Measurements from ENCODE around the gene SCGB2B2. TPM values are rescaled to one million over a fixed set of nuclear protein-coding genes. Genes with fewer than 3 reads are reported as not detected.

The SCGB2B2 gene
- total RNA-seq, 1 experiment from 2014 or later = 0.59 TPM

DNA sequence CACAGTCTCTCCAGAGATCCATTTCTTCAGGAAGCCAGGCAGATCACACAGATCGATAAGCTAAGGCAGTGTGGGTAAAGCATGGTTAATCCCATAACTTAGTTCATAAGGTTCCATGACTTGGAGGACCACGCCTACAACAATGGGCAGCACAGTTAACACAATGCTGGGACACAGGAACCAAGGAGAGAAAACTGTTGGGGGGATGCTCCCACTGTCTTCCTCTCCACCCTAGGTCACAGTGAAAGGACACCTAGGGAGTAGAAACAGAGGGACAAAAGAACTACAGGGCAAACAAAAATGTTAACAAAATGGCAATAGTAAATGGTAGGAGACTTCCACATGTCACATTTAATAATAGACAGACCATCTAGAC lies 36.3 kb upstream of the SCGB2B2 start:
- BruUV-seq (replicated peaks) = no TSS peak
- H3K36me3 ChIP-seq (ENCODE audit: control insufficient read depth, insufficient read depth, low read length) = no peaks in the 10 kb centered on the region
- ChIA-PET POLR2A (interaction anchor here (0.9 kb wide), 1 partner anchor 516 kb away, joined by 3 read pairs; no protein-coding TSS in a partner anchor), CTCF (interaction anchor here (1.5 to 2.3 kb wide), 2 partner anchors 73 to 213 kb away, joined by 3 to 10 read pairs; no protein-coding TSS in a partner anchor)
- H3K27ac ChIP-seq (ENCODE audit: low read length) = no peak overlapping the region
- H3K4me3 ChIP-seq (ENCODE audit: low read depth in 2 of 2, low read length in 2 of 2) = no peak overlapping the region
- no peaks in the 10 kb centered on the region for H3K4me1 ChIP-seq (ENCODE audit: control insufficient read depth, insufficient read depth, low read length)
- in situ Hi-C loops (cut with HindIII; ENCODE audit: low pct_unique_long_range_greater_than_20kb, low sequenced_read_pairs) = no loop called here
- ATAC-seq (0 out of 2 replicates have a peak, but pooled peaks have one; percentile 9), DNase-seq (ENCODE audit: low read depth, low spot score) (no peak)
- TF ChIP-seq SIN3A (IDR thresholded peaks at IDR 0.05; ENCODE audit: borderline replicate concordance, insufficient read depth, low read depth, low read length) (no peak), REST (IDR thresholded peaks at IDR 0.05; ENCODE audit: insufficient read depth in 1 of 2, low read depth in 2 of 2, low read length in 1 of 2) (no peak), TCF7L2 (IDR thresholded peaks at IDR 0.05; ENCODE audit: low read depth, low read length) (no peak), CTCF (IDR thresholded peaks at IDR 0.05) (no peak), POLR2AphosphoS5 (IDR thresholded peaks at IDR 0.05; ENCODE audit: low read depth, low read length) (no peak)
- intact Hi-C loops (cut with micrococcal nuclease; ENCODE audit: unreplicated experiment) = loop anchor here (2.0 kb wide), 2 partner anchors 156 to 212 kb away; no protein-coding TSS in a partner anchor
- peaks cover 22% of the 10 kb centered on the region for H3K27me3 ChIP-seq (ENCODE audit: control insufficient read depth, insufficient read depth, low read length)
- no peaks in the 10 kb centered on the region for H3K9me3 ChIP-seq (ENCODE audit: control insufficient read depth, insufficient read depth, low read depth, low read length)

DNA sequence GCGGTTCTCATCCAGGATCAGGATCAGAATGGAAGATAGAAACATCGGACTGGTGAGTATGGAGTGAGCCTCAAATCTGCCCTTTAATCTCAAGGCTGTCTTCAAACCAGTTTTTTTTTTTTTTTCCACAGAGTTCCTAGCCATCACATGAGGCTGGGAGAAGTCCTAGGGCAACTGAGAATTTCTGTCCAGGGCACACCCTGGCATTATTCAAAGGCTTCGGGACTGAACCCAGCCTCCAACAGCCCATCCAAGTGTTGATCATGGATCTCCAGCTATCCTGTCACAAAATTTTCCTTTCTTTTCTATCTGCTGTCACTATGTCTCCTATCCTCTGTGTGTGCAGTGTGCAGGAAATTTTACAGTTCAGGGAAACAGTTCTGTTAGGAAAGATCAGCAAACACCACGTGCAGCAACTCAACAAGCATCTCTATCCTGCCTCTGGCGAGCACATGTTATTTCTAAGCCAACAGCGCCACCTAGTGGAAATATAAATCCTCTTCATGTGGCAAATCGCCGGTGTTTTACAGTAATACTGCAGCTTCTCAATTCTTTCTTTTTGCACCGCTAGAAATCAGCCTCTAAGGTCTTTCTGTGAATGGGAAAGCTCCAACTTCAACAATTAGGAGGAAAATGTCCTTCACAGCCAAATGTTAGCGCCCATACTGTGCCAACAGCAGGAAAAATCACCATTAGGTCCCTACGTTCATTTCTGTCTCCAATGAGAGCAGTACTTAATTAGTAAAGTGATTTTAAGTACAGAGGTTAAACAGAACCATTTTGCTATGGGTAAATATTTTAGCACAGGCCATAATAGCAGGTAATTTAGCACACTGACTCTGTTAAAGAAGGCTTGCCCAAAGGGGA lies 35.7 kb upstream of the SCGB2B2 start:
- Histone ChIP-seq H3K27ac (ENCODE audit: low read length) (no peak overlapping the region), H3K36me3 (ENCODE audit: control insufficient read depth, insufficient read depth, low read length) (no peaks in the 10 kb centered on the region), H3K4me3 (ENCODE audit: low read depth in 2 of 2, low read length in 2 of 2) (no peak overlapping the region), H3K27me3 (ENCODE audit: control insufficient read depth, insufficient read depth, low read length) (peaks cover 21% of the 10 kb centered on the region), H3K9me3 (ENCODE audit: control insufficient read depth, insufficient read depth, low read depth, low read length) (no peaks in the 10 kb centered on the region), H3K4me1 (ENCODE audit: control insufficient read depth, insufficient read depth, low read length) (no peaks in the 10 kb centered on the region)
- ChIA-PET CTCF (interaction anchor here (0.7 to 2.3 kb wide), 5 partner anchors 72 to 213 kb away, joined by 3 to 10 read pairs (median 6); no protein-coding TSS in a partner anchor), POLR2A (interaction anchor here (0.7 to 0.9 kb wide), 2 partner anchors 37 to 515 kb away, joined by 3 to 11 read pairs; no protein-coding TSS in a partner anchor)
- ATAC-seq (peak; percentile 95), DNase-seq (ENCODE audit: low read depth, low spot score) (peak; percentile 73)
- intact Hi-C loops (cut with micrococcal nuclease; ENCODE audit: unreplicated experiment) (loop anchor here (1.0 to 2.0 kb wide), 3 partner anchors 73 to 212 kb away; no protein-coding TSS in a partner anchor), in situ Hi-C loops (cut with HindIII; ENCODE audit: low pct_unique_long_range_greater_than_20kb, low sequenced_read_pairs) (no loop called here)
- no TSS peak for BruUV-seq (replicated peaks)
- TF ChIP-seq CTCF (IDR thresholded peaks at IDR 0.05) (peak; percentile 82), TCF7L2 (IDR thresholded peaks at IDR 0.05; ENCODE audit: low read depth, low read length) (no peak), POLR2AphosphoS5 (IDR thresholded peaks at IDR 0.05; ENCODE audit: low read depth, low read length) (no peak), SIN3A (IDR thresholded peaks at IDR 0.05; ENCODE audit: borderline replicate concordance, insufficient read depth, low read depth, low read length) (no peak), REST (IDR thresholded peaks at IDR 0.05; ENCODE audit: insufficient read depth in 1 of 2, low read depth in 2 of 2, low read length in 1 of 2) (no peak)

Data from Panc1 (cell line).